IMR-90 (cell line): Measurements from ENCODE around the gene MINDY3. TPM values are rescaled to one million over a fixed set of nuclear protein-coding genes. Genes with fewer than 3 reads are reported as not detected.

Experiments
- ATAC-seq: fragments of 200-7000 bp; cut with Tn5 transposase; 2 replicates; pipeline ENCODE4 v1.9.1; 2020; ENCODE audit warnings: low read depth, mild to moderate bottlenecking, moderate library complexity
- BruUV-seq: library from RNA; stranded (reverse); fragments of 400-500 nt; replicated peaks from 2 replicates; lab custom pipeline; 2021; lab: Mats Ljungman, UMichigan
- CTCF ChIA-PET: fragments of 300-600 bp; formaldehyde crosslinking; extraction: SDS; loops from one replicate; lab custom pipeline; 2021; ENCODE audit warnings: antibody characterized with exemption; lab: Yijun Ruan, JAX
- POLR2A ChIA-PET: fragments of 300-600 bp; sonication (Branson Sonifier 250); formaldehyde crosslinking; loops from one replicate; lab custom pipeline; 2022; ENCODE audit warnings: antibody characterized with exemption; ENCODE audit not compliant: unreplicated experiment; lab: Charles Lee
- DNase-seq: peaks from one replicate; pipeline ENCODE4 v3.0.0; 2013
- H2AFZ ChIP-seq: replicated peaks from 2 replicates; pipeline ENCODE3; 2013; ENCODE audit warnings: low read length, mild to moderate bottlenecking; ENCODE audit not compliant: poor library complexity
- H2AK5ac ChIP-seq: 2 replicates; pipeline ENCODE4 v1.6.1; 2013; ENCODE audit warnings: low read depth, low read length, inconsistent platforms
- H2AK9ac ChIP-seq: replicated peaks from 2 replicates; pipeline ENCODE3; 2013; ENCODE audit warnings: mild to moderate bottlenecking, low read depth, low read length, moderate library complexity; ENCODE audit not compliant: poor library complexity
- H2BK120ac ChIP-seq: 2 replicates; pipeline ENCODE4 v1.6.1; 2013; ENCODE audit warnings: low read depth, low read length, inconsistent platforms
- H2BK15ac ChIP-seq: 3 replicates; pipeline ENCODE4 v1.6.1; 2013; ENCODE audit warnings: low read depth, low read length, inconsistent platforms
- H2BK20ac ChIP-seq: 2 replicates; pipeline ENCODE4 v1.6.1; 2013; ENCODE audit warnings: low read depth, mild to moderate bottlenecking, inconsistent platforms, low read length, moderate library complexity
- H2BK5ac ChIP-seq: 2 replicates; pipeline ENCODE4 v1.6.1; 2013; ENCODE audit warnings: mild to moderate bottlenecking, low read depth, low read length, inconsistent platforms; ENCODE audit not compliant: poor library complexity, severe bottlenecking
- H3K14ac ChIP-seq: replicated peaks from 2 replicates; pipeline ENCODE4 v1.6.1; 2013; ENCODE audit warnings: low read depth, low read length, inconsistent platforms
- H3K18ac ChIP-seq: 2 replicates; pipeline ENCODE4 v1.6.1; 2013; ENCODE audit warnings: low read depth, low read length, control low read depth
- H3K23ac ChIP-seq: 2 replicates; pipeline ENCODE4 v1.6.1; 2013; ENCODE audit warnings: low read depth, low read length, inconsistent platforms
- H3K27ac ChIP-seq: 2 replicates; pipeline ENCODE4 v1.5.1; 2013; ENCODE audit warnings: mild to moderate bottlenecking, control low read depth, low read length; ENCODE audit not compliant: insufficient read depth
- H3K27me3 ChIP-seq: 2 replicates; pipeline ENCODE4 v1.6.1; 2013; ENCODE audit warnings: low read length; ENCODE audit not compliant: control insufficient read depth, insufficient read depth
- H3K36me3 ChIP-seq: 2 replicates; pipeline ENCODE4 v1.6.1; 2013; ENCODE audit warnings: low read length, mixed read lengths; ENCODE audit not compliant: control insufficient read depth, insufficient read depth
- H3K4ac ChIP-seq: 2 replicates; pipeline ENCODE4 v1.6.1; 2013; ENCODE audit warnings: low read depth, low read length, inconsistent platforms
- H3K4me1 ChIP-seq: 2 replicates; pipeline ENCODE4 v1.6.1; 2013; ENCODE audit warnings: low read length, mixed read lengths; ENCODE audit not compliant: control insufficient read depth, insufficient read depth
- H3K4me2 ChIP-seq: 2 replicates; pipeline ENCODE4 v1.6.1; 2013; ENCODE audit warnings: low read depth, mild to moderate bottlenecking, control low read depth, low read length, moderate library complexity
- H3K4me3 ChIP-seq: 2 replicates; pipeline ENCODE4 v1.5.1; 2013; ENCODE audit warnings: low read depth, mild to moderate bottlenecking, control low read depth, low read length, moderate library complexity; ENCODE audit not compliant: insufficient read depth
- H3K56ac ChIP-seq: 2 replicates; pipeline ENCODE4 v1.6.1; 2013; ENCODE audit warnings: low read length, inconsistent platforms; ENCODE audit not compliant: insufficient read depth; ENCODE audit errors: extremely low read depth
- H3K79me1 ChIP-seq, 2 experiments: 2 replicates each; pipeline ENCODE4 v1.6.1; 2013; ENCODE audit warnings: low read length in 2 of 2, inconsistent platforms in 1 of 2, low read depth in 1 of 2
- H3K9ac ChIP-seq: 2 replicates; pipeline ENCODE4 v1.6.1; 2013; ENCODE audit warnings: low read depth, low read length, control low read depth
- H3K9me1 ChIP-seq: 2 replicates; pipeline ENCODE4 v1.6.1; 2013; ENCODE audit warnings: low read length, inconsistent platforms; ENCODE audit not compliant: insufficient read depth
- H3K9me3 ChIP-seq: 2 replicates; pipeline ENCODE4 v1.6.1; 2013; ENCODE audit warnings: low read length; ENCODE audit not compliant: control insufficient read depth, insufficient read depth
- H4K20me1 ChIP-seq: 2 replicates; pipeline ENCODE4 v1.6.1; 2013; ENCODE audit warnings: low read length, inconsistent platforms; ENCODE audit not compliant: insufficient read depth
- H4K5ac ChIP-seq: 2 replicates; pipeline ENCODE4 v1.6.1; 2013; ENCODE audit warnings: mild to moderate bottlenecking, low read depth, low read length, control low read depth
- H4K8ac ChIP-seq, 2 experiments: 2 replicates each; pipeline ENCODE4 v1.6.1; 2013; ENCODE audit warnings: low read depth in 2 of 2, low read length in 2 of 2, control low read depth in 1 of 2, inconsistent platforms in 1 of 2
- H4K91ac ChIP-seq: 2 replicates; pipeline ENCODE4 v1.6.1; 2013; ENCODE audit warnings: low read depth, low read length, inconsistent platforms; ENCODE audit not compliant: insufficient read depth
- CEBPB ChIP-seq: IDR thresholded peaks from 2 replicates; pipeline ENCODE4 v1.6.1; 2012; ENCODE audit warnings: low read depth, low read length, improper control_type of control experiment
- CHD1 ChIP-seq: IDR thresholded peaks from 2 replicates; pipeline ENCODE4 v1.6.1; 2012; ENCODE audit warnings: low read depth, low read length, improper control_type of control experiment
- FOS ChIP-seq: fragments of 150-350 bp; IDR thresholded peaks from 2 replicates; pipeline ENCODE4 v1.6.1; 2016; ENCODE audit warnings: low read depth, low read length
- MAFK ChIP-seq: IDR thresholded peaks from 2 replicates; pipeline ENCODE4 v1.6.1; 2012; ENCODE audit warnings: low read depth, low read length, improper control_type of control experiment
- MAZ ChIP-seq: IDR thresholded peaks from 2 replicates; pipeline ENCODE4 v1.6.1; 2012; ENCODE audit warnings: low read depth, mild to moderate bottlenecking, low read length, improper control_type of control experiment, moderate library complexity, borderline replicate concordance
- MXI1 ChIP-seq: IDR thresholded peaks from 2 replicates; pipeline ENCODE4 v1.6.1; 2012; ENCODE audit warnings: low read depth, mild to moderate bottlenecking, low read length, moderate library complexity, borderline replicate concordance
- POLR2A ChIP-seq: IDR thresholded peaks from 2 replicates; pipeline ENCODE4 v1.6.1; 2012; ENCODE audit warnings: mild to moderate bottlenecking, low read depth, low read length
- RCOR1 ChIP-seq: IDR thresholded peaks from 2 replicates; pipeline ENCODE4 v1.6.1; 2012; ENCODE audit warnings: mild to moderate bottlenecking, low read length, improper control_type of control experiment; ENCODE audit not compliant: insufficient replicate concordance
- SMC3 ChIP-seq: fragments of 150-350 bp; IDR thresholded peaks from 2 replicates; pipeline ENCODE4 v1.6.1; 2016; ENCODE audit warnings: low read depth, mild to moderate bottlenecking, antibody characterized with exemption, low read length, moderate library complexity
- WGBS, 2 experiments: methylation state at CpG; one replicate each; pipeline versions ENCODE4 v1.1.5 to v1.1.7; 2013; ENCODE audit warnings: missing lambda C conversion rate in 2 of 2; ENCODE audit not compliant: insufficient read length in 1 of 2; ENCODE audit errors: extremely low coverage in 2 of 2; 5-methylcytosine and 5-hydroxymethylcytosine counted together
- dilution Hi-C: fragments of 300-500 bp; cut with HindIII; formaldehyde crosslinking; loops from one replicate; pipeline ENCODE4 v1.14.3; 2018; ENCODE audit warnings: low sequenced_read_pairs; ENCODE audit not compliant: unreplicated experiment
- in situ Hi-C: fragments of 300-500 bp; cut with MboI; formaldehyde crosslinking; loops from 3 replicates; pipeline ENCODE4 v1.14.3; 2019; ENCODE audit warnings: low sequenced_read_pairs, inconsistent platforms, mixed read lengths
- intact Hi-C: fragments of 100-400 bp; cut with micrococcal nuclease; formaldehyde crosslinking; loops from 2 replicates; pipeline ENCODE4 v1.10.0; 2022
- polyA plus RNA-seq, 3 experiments: library from polyadenylated mRNA; depleted of rRNA; stranded (reverse); fragments of >200 nt; gene quantifications; 2 replicates each; pipeline ENCODE4 v1.2.3, GENCODE V29; 2012; ENCODE audit warnings: low replicate concordance in 1 of 3
- total RNA-seq: library from RNA; depleted of rRNA; stranded (reverse); fragments of >200 nt; gene quantifications from 2 replicates; pipeline ENCODE4 v1.2.3, GENCODE V29; 2012
- TF ChIP-seq, protein P1 (sequence below): fragments of 150-350 bp; IDR thresholded peaks from 2 replicates; pipeline ENCODE4 v1.6.1; 2016; ENCODE audit warnings: low read depth, mild to moderate bottlenecking, low read length, moderate library complexity, borderline replicate concordance
- TF ChIP-seq, protein P2 (sequence below): conservative IDR thresholded peaks from 2 replicates; pipeline ENCODE4 v1.5.1; 2012; ENCODE audit warnings: mild to moderate bottlenecking, low read depth, low read length, improper control_type of control experiment

The MINDY3 gene
- total and polyA plus RNA-seq, 2 of the 4 experiments (the other 2 are of a cell fraction) = 13.9 to 14.5 TPM

GRCh38 chr10:15865304-15865703, 5.0 kb upstream of the MINDY3 start:
- no peaks in the 10 kb centered on the region for H3K4me1 ChIP-seq
- H3K4me2 ChIP-seq = no peak overlapping the region
- H3K9me1 ChIP-seq = no peaks in the 10 kb centered on the region
- no peak overlapping the region for H4K91ac ChIP-seq
- H4K8ac ChIP-seq = no peak overlapping the region
- H2BK120ac ChIP-seq = no peak overlapping the region
- no TSS peak for BruUV-seq
- no CpG with 5 or more reads among the region's 7 CpGs for WGBS, 2 experiments
- H3K9ac ChIP-seq = no peak overlapping the region
- no peak overlapping the region for H3K14ac ChIP-seq
- dilution Hi-C loops (no loop called here), in situ Hi-C loops (no loop called here), intact Hi-C loops (no loop called here)
- no peak overlapping the region for H3K4me3 ChIP-seq
- no peak overlapping the region for H3K4ac ChIP-seq
- peaks cover 6% of the 10 kb centered on the region for H3K27me3 ChIP-seq
- no peak overlapping the region for H3K23ac ChIP-seq
- H3K9me3 ChIP-seq = no peaks in the 10 kb centered on the region
- no peak overlapping the region for H2AK5ac ChIP-seq
- no peak overlapping the region for H2AFZ ChIP-seq
- H3K18ac ChIP-seq = no peak overlapping the region
- no peak overlapping the region for H3K27ac ChIP-seq
- no peak overlapping the region for H2BK20ac ChIP-seq
- no peak for TF ChIP-seq MAFK
- TF ChIP-seq, protein P1, sequence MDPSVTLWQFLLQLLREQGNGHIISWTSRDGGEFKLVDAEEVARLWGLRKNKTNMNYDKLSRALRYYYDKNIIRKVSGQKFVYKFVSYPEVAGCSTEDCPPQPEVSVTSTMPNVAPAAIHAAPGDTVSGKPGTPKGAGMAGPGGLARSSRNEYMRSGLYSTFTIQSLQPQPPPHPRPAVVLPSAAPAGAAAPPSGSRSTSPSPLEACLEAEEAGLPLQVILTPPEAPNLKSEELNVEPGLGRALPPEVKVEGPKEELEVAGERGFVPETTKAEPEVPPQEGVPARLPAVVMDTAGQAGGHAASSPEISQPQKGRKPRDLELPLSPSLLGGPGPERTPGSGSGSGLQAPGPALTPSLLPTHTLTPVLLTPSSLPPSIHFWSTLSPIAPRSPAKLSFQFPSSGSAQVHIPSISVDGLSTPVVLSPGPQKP = no peak
- TF ChIP-seq POLR2A = no peak
- TF ChIP-seq MAZ = no peak
- TF ChIP-seq SMC3 = no peak
- TF ChIP-seq RCOR1 = no peak
- TF ChIP-seq FOS = no peak
- TF ChIP-seq, protein P2, sequence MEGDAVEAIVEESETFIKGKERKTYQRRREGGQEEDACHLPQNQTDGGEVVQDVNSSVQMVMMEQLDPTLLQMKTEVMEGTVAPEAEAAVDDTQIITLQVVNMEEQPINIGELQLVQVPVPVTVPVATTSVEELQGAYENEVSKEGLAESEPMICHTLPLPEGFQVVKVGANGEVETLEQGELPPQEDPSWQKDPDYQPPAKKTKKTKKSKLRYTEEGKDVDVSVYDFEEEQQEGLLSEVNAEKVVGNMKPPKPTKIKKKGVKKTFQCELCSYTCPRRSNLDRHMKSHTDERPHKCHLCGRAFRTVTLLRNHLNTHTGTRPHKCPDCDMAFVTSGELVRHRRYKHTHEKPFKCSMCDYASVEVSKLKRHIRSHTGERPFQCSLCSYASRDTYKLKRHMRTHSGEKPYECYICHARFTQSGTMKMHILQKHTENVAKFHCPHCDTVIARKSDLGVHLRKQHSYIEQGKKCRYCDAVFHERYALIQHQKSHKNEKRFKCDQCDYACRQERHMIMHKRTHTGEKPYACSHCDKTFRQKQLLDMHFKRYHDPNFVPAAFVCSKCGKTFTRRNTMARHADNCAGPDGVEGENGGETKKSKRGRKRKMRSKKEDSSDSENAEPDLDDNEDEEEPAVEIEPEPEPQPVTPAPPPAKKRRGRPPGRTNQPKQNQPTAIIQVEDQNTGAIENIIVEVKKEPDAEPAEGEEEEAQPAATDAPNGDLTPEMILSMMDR = no peak
- TF ChIP-seq CEBPB = no peak
- no peak for TF ChIP-seq CHD1
- no peak for TF ChIP-seq MXI1
- ChIA-PET CTCF (no interaction called here), POLR2A (no interaction called here)
- no peak for ATAC-seq
- H3K36me3 ChIP-seq = no peaks in the 10 kb centered on the region
- no peak overlapping the region for H2BK15ac ChIP-seq
- no peak overlapping the region for H2BK5ac ChIP-seq
- H2AK9ac ChIP-seq = no peak overlapping the region
- no peaks in the 10 kb centered on the region for H3K79me1 ChIP-seq
- H4K5ac ChIP-seq = no peak overlapping the region
- H3K56ac ChIP-seq = no peak overlapping the region
- no peaks in the 10 kb centered on the region for H4K20me1 ChIP-seq
- DNase-seq = no peak
